HepG2 (cell line): Measurements from ENCODE around the gene AGFG1. TPM values are rescaled to one million over a fixed set of nuclear protein-coding genes. Genes with fewer than 3 reads are reported as not detected.
A peak's percentile ranks its signal among the peaks of the same experiment; 100 is the strongest.

Experiments used
- CBX1 ChIP-seq: IDR thresholded peaks from one replicate; pipeline ENCODE4 v1.6.1; 2016; ENCODE audit warnings: antibody characterized with exemption, low read depth
- DNMT3B ChIP-seq: conservative IDR thresholded peaks from 2 replicates; pipeline ENCODE4 v1.6.1; 2016; ENCODE audit warnings: missing biosample characterization, control low read depth
- ETV5 ChIP-seq: IDR thresholded peaks from 2 replicates; pipeline ENCODE4 v1.6.1; 2018; ENCODE audit warnings: missing biosample characterization, missing genetic modification reagents, inconsistent platforms, borderline replicate concordance
- HDAC1 ChIP-seq: sonication (generic); formaldehyde crosslinking; IDR thresholded peaks from 2 replicates; pipeline ENCODE4 v1.5.1; 2020; ENCODE audit warnings: mild to moderate bottlenecking, missing genetic modification reagents
- KDM5B ChIP-seq: sonication (generic); formaldehyde crosslinking; IDR thresholded peaks from 2 replicates; pipeline ENCODE4 v1.4.0; 2020; ENCODE audit warnings: missing genetic modification reagents, mild to moderate bottlenecking, borderline replicate concordance
- KLF16 ChIP-seq, 2 experiments: sonication (generic) in 1 of 2; formaldehyde crosslinking in 1 of 2; IDR thresholded peaks; 2 replicates each; pipeline versions ENCODE4 v1.6.1 to v1.8.0; 2016 to 2023; ENCODE audit warnings: missing genetic modification reagents in 2 of 2, missing compliant biosample characterization in 1 of 2
- KMT2A ChIP-seq: sonication (generic); formaldehyde crosslinking; IDR thresholded peaks from 2 replicates; pipeline ENCODE4 v1.4.0; 2020; ENCODE audit warnings: missing genetic modification reagents
- NCOA5 ChIP-seq: sonication (generic); formaldehyde crosslinking; IDR thresholded peaks from 2 replicates; pipeline ENCODE4 v1.4.0; 2020; ENCODE audit warnings: missing genetic modification reagents
- SAP130 ChIP-seq: IDR thresholded peaks from 2 replicates; pipeline ENCODE4 v1.6.1; 2016; ENCODE audit warnings: low read depth
- SNAI1 ChIP-seq: sonication (generic); formaldehyde crosslinking; IDR thresholded peaks from 2 replicates; pipeline ENCODE4 v1.5.0; 2020; ENCODE audit warnings: mild to moderate bottlenecking, missing genetic modification reagents, borderline replicate concordance
- SOX5 ChIP-seq: IDR thresholded peaks from 2 replicates; pipeline ENCODE4 v1.6.1; 2016; ENCODE audit warnings: borderline replicate concordance
- SRSF1 ChIP-seq: fragments of 200-400 bp; formaldehyde crosslinking; optimal IDR thresholded peaks from 2 replicates; pipeline ENCODE3; 2017; ENCODE audit warnings: mild to moderate bottlenecking, low read depth, low read length, moderate library complexity
- TGIF2 ChIP-seq: IDR thresholded peaks from 2 replicates; pipeline ENCODE4 v1.6.1; 2016; ENCODE audit warnings: control low read depth, missing compliant biosample characterization
- TOE1 ChIP-seq: sonication (generic); formaldehyde crosslinking; IDR thresholded peaks from 2 replicates; pipeline ENCODE4 v1.4.0; 2020; ENCODE audit warnings: mild to moderate bottlenecking, missing genetic modification reagents
- ZFP36L1 ChIP-seq: sonication (generic); formaldehyde crosslinking; IDR thresholded peaks from 2 replicates; pipeline ENCODE4 v1.8.0; 2022; ENCODE audit warnings: mild to moderate bottlenecking, missing genetic modification reagents, moderate library complexity
- ZFP36L2 ChIP-seq: sonication (generic); formaldehyde crosslinking; IDR thresholded peaks from 2 replicates; pipeline ENCODE4 v1.4.0; 2020; ENCODE audit warnings: missing genetic modification reagents
- ZNF17 ChIP-seq: sonication (generic); formaldehyde crosslinking; IDR thresholded peaks from 2 replicates; pipeline ENCODE4 v1.5.0; 2020; ENCODE audit warnings: mild to moderate bottlenecking, missing genetic modification reagents
- ZNF605 ChIP-seq: sonication (generic); formaldehyde crosslinking; IDR thresholded peaks from 2 replicates; pipeline ENCODE4 v1.8.0; 2022; ENCODE audit warnings: mild to moderate bottlenecking, missing genetic modification reagents
- ZNF674 ChIP-seq: sonication (generic); formaldehyde crosslinking; IDR thresholded peaks from 2 replicates; pipeline ENCODE4 v1.5.0; 2020; ENCODE audit warnings: low read depth, mild to moderate bottlenecking, missing genetic modification reagents
- ZNF678 ChIP-seq: sonication (generic); formaldehyde crosslinking; IDR thresholded peaks from 2 replicates; pipeline ENCODE4 v1.4.0; 2020; ENCODE audit warnings: mild to moderate bottlenecking, missing genetic modification reagents
- ZSCAN25 ChIP-seq: sonication (generic); formaldehyde crosslinking; IDR thresholded peaks from 2 replicates; pipeline ENCODE4 v1.8.0; 2022; ENCODE audit warnings: mild to moderate bottlenecking, missing genetic modification reagents
- ZZZ3 ChIP-seq: sonication (generic); formaldehyde crosslinking; IDR thresholded peaks from 2 replicates; pipeline ENCODE4 v1.4.0; 2020; ENCODE audit warnings: missing genetic modification reagents, mild to moderate bottlenecking, borderline replicate concordance
- polyA plus RNA-seq, 8 experiments: library from polyadenylated mRNA; depleted of rRNA in 3 of 8; stranded (reverse) in 7 of 8; unstranded in 1 of 8; fragments of >200 nt; fragmentation: Illumina TruSeq in 4 of 8; extraction: Trizol in 4 of 8; gene quantifications; 2 replicates each; pipeline versions ENCODE4 v1.2.1 to v1.2.3, GENCODE V29; 2011 to 2016; ENCODE audit warnings: low read depth in 4 of 8, missing spikeins in 1 of 8, mixed read lengths in 1 of 8; ENCODE audit not compliant: insufficient read depth in 1 of 8
- total RNA-seq, 5 experiments: library from RNA; depleted of rRNA; stranded (reverse); fragments of >200 nt; fragmentation: Illumina TruSeq; extraction: Trizol; gene quantifications; 2 replicates each; pipeline ENCODE4 v1.2.3, GENCODE V29; 2016; ENCODE audit warnings: low read depth in 1 of 5
- TF ChIP-seq, protein P1 (sequence below): sonication (generic); formaldehyde crosslinking; IDR thresholded peaks from 2 replicates; pipeline ENCODE4 v1.4.0; 2020; ENCODE audit warnings: missing genetic modification reagents
- TF ChIP-seq, protein P2 (sequence below): sonication (generic); formaldehyde crosslinking; conservative IDR thresholded peaks from 2 replicates; pipeline ENCODE4 v1.4.0; 2020; ENCODE audit warnings: missing genetic modification reagents

AGFG1 gene
- total and polyA plus RNA-seq, 2 of the 13 experiments (the other 11 are each of a cell fraction or from before 2014, with no cell fraction given): 145 to 168 TPM

GRCh38 chr2:227428731-227429285, 43.1 kb upstream of the AGFG1 start (continued):
- TF ChIP-seq ZNF17 (no peak), KDM5B (CRISPR knock-in tag) (no peak), SAP130 (CRISPR knock-in tag) (no peak), DNMT3B (no peak), CBX1 (no peak), ZSCAN25 (CRISPR knock-in tag) (no peak), TGIF2 (CRISPR knock-in tag) (no peak), ZNF678 (CRISPR knock-in tag) (no peak), HDAC1 (CRISPR knock-in tag) (no peak), KMT2A (no peak), NCOA5 (CRISPR knock-in tag) (no peak), ZFP36L2 (no peak), SOX5 (CRISPR knock-in tag) (peak; percentile 54; the same call in 1 of the 2 replicates), ZNF605 (CRISPR knock-in tag) (no peak), ZFP36L1 (CRISPR knock-in tag) (no peak), TOE1 (no peak), SNAI1 (CRISPR knock-in tag) (no peak), ETV5 (CRISPR knock-in tag) (no peak), ZNF674 (CRISPR knock-in tag) (no peak), KLF16 (CRISPR knock-in tag; IDR thresholded peaks at IDR 0.05) (no peak), ZZZ3 (CRISPR knock-in tag) (no peak), SRSF1 (no peak)
- TF ChIP-seq, protein P1, sequence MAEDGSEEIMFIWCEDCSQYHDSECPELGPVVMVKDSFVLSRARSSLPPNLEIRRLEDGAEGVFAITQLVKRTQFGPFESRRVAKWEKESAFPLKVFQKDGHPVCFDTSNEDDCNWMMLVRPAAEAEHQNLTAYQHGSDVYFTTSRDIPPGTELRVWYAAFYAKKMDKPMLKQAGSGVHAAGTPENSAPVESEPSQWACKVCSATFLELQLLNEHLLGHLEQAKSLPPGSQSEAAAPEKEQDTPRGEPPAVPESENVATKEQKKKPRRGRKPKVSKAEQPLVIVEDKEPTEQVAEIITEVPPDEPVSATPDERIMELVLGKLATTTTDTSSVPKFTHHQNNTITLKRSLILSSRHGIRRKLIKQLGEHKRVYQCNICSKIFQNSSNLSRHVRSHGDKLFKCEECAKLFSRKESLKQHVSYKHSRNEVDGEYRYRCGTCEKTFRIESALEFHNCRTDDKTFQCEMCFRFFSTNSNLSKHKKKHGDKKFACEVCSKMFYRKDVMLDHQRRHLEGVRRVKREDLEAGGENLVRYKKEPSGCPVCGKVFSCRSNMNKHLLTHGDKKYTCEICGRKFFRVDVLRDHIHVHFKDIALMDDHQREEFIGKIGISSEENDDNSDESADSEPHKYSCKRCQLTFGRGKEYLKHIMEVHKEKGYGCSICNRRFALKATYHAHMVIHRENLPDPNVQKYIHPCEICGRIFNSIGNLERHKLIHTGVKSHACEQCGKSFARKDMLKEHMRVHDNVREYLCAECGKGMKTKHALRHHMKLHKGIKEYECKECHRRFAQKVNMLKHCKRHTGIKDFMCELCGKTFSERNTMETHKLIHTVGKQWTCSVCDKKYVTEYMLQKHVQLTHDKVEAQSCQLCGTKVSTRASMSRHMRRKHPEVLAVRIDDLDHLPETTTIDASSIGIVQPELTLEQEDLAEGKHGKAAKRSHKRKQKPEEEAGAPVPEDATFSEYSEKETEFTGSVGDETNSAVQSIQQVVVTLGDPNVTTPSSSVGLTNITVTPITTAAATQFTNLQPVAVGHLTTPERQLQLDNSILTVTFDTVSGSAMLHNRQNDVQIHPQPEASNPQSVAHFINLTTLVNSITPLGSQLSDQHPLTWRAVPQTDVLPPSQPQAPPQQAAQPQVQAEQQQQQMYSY: no peak
- TF ChIP-seq, protein P2, sequence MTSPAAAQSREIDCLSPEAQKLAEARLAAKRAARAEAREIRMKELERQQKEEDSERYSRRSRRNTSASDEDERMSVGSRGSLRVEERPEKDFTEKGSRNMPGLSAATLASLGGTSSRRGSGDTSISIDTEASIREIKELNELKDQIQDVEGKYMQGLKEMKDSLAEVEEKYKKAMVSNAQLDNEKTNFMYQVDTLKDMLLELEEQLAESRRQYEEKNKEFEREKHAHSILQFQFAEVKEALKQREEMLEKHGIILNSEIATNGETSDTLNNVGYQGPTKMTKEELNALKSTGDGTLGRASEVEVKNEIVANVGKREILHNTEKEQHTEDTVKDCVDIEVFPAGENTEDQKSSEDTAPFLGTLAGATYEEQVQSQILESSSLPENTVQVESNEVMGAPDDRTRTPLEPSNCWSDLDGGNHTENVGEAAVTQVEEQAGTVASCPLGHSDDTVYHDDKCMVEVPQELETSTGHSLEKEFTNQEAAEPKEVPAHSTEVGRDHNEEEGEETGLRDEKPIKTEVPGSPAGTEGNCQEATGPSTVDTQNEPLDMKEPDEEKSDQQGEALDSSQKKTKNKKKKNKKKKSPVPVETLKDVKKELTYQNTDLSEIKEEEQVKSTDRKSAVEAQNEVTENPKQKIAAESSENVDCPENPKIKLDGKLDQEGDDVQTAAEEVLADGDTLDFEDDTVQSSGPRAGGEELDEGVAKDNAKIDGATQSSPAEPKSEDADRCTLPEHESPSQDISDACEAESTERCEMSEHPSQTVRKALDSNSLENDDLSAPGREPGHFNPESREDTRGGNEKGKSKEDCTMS (CRISPR knock-in tag): no peak
